EL (cell line): ENCODE data around the gene NOS2.

Experiments
- DNase-seq: peaks from one replicate; pipeline ENCODE4 v3.0.0-alpha.2; 2016

Gene NOS2

DNA sequence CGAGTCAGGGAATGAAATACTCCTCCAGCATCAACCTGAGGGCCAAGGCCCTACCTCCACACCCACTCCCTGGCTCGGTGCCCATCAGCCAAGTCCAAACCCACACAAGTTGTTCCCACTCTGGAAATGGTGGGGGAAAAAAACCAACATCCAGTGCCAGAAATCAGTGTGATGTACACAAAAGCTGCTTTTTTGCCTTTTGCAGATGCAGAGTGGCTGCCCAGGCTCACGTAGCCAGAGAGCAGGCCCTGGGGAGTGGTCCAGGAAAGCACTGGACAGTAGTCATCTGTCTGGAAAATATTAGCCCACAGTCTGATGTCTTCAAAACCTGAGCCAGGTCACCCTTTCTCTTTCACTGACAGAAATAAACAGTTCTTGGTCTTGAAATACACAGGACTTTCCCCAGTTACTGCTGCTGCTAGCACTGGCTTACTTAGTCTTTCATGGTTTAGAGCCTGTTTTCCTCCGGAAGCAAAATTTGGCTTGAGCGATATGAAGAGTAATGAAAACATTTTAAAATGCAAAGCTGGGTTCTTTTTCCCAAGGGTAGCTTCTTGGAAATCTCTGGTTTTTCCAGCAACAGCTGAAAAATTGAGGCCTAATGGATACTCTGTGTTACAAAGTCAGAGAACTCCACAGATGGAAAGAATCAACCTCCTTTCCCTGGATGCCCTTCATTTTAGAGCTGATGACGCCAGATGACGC lies 18.2 kb upstream of the NOS2 start:
- DNase-seq: no peak

DNA sequence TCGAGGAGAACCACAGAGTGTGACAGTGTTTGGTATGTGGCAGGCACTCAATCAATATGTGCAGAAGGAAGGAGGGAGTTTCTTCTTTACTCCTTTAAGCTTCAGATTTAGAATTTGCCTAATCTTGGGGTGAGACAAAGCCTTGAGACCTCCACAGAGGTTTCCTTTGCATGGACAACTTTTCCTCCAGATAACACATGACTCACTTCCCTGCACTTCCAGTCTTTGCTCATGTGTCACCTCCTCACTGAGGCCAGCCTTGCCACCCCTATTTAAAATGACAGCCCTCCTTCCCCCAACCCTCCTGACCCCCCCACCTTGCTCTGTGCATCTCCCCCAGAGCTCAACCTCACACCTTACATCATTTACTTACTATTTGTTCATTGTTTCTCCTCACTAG lies 17.4 kb upstream of the NOS2 start:
- DNase-seq: peak; percentile 33

DNA sequence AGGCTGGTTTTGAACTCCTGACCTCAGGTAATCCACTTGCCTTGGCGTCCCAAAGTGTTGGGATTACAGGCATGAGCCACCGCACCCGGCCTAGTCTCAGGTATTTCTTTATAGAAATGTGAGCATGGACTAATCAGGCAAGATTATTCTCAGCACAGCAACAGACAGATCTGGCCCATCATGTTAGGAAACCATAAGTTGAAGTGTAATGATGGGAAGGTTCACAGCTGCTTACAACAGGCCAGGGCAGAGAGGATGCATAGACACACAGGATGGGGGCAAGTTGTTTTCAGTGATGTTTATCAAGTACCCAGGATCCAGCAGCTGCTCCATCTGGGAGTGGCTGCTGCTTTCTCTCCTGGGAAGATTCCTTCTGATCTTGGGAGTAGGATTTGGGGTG lies 16.6 kb upstream of the NOS2 start:
- DNase-seq: no peak

DNA sequence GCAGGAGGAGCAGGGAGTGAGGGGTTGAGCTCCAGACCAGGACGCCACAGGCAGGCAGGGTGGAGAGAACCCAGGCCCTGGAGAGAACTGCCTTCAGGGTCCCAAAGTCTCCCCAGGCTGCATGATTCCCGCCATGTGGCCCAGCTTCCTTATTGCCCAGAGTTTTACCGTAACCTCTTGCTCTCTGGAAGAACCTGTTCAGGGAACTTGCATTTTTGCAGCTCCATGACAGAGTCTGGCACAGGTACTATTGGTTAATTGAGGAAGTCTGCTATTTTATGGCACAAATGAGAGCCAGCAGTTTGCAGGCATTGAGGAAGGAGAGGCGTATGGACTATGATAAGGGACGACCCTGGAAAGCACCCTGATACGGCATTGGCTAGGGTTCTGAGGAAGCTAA lies 11.6 kb upstream of the NOS2 start:
- DNase-seq: no peak

DNA sequence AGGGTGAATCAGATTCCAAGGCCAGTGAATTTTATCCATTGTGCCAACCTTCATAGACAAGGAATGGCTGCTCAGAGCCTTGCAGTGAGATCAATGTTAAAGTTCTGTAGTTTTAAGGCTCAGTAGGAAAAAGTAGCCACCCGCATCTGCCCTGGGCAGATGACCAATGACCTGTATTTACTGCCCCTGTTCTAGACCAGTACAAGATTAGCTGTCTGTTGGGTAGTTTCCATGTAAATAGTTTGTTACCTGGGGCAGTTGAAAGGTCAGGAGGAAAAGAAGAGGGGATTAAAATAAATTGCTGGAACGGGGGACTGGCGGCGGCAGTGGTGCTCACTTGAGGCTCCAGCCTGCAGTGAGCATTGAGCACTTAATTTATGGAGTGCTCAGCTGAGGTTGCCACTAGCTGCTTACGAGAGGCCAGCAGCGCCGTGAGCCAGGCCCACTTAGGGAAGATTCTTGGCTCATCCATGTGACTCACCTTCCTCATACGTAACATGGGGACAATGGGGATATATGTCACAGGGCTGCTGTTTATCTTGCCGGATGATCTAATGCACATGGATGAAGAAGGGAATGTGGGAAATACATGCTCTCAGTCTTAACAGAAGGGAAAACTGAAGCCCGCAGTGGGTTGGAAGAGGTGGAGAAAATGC lies 10.7 kb upstream of the NOS2 start:
- peak; percentile 48 for DNase-seq

DNA sequence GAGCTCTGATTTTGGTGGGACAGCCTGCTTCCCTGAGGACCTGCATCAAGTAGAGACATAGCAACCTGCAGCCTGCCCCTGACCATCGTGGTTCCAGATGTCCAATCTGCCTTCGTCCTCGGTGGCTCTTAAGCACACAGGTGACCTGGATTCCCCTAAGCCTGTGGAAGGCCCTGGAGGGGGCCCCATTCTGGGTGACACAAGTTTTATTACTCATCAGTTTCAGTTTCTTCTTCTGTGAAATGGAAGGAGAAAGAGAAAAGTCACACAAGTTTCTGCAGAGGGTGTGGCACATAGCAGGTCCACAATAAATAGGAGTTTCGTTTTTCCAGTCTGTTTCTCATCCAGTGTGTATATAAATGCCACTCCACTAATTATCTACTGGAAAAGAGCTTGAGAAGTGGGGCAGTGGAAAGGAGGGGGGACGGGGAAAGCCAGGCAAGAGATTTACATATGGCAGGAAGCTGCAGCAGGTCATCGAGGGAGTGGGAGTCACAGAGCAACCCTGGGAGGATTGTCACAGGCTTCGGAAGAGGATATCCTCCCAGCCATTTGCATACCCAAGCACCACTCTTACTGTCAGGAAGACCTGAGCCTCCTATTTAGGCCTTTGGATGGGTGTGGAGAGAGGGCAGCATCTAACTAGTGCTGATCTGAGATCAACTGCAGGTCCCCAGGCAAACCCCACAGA lies 10.0 kb upstream of the NOS2 start:
- no peak for DNase-seq

DNA sequence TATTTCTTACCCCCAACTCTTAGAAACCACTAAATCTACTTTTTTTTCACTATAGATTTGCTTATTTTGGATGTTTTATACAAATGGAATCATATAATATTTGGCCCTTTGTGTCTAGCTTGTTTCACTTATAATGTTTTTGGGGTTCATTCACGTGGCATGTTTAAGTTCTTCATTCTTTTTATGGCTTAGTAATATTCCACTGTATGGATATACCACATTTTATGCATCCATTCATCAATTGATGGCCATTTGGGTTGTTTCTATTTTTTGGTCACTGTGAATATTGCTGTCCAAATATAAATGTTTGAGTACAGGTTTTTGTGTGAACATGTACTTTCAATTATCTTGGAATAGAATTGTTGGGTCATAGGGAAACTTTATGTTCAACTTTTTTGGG lies 9.2 kb upstream of the NOS2 start:
- no peak for DNase-seq

DNA sequence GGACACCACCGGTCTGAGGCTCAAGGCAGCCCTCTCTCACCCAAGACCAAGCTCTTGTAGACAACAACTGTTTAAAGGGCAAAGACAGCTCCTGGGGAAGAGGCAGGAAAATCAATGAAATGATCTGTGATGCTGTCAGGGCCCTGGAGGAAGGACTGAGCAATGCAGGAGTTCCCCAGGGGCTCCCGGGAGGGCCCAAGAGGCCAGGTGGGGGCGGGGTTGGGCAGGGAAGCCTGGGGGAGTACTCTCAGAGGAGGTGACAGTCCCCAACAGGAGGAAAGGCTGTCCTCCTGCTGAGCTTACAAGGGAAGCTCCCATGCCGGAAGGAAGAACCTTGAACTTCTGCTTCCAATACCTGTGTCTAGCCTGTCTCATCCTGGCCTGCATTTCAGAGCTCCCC lies 8.3 kb upstream of the NOS2 start:
- no peak for DNase-seq

DNA sequence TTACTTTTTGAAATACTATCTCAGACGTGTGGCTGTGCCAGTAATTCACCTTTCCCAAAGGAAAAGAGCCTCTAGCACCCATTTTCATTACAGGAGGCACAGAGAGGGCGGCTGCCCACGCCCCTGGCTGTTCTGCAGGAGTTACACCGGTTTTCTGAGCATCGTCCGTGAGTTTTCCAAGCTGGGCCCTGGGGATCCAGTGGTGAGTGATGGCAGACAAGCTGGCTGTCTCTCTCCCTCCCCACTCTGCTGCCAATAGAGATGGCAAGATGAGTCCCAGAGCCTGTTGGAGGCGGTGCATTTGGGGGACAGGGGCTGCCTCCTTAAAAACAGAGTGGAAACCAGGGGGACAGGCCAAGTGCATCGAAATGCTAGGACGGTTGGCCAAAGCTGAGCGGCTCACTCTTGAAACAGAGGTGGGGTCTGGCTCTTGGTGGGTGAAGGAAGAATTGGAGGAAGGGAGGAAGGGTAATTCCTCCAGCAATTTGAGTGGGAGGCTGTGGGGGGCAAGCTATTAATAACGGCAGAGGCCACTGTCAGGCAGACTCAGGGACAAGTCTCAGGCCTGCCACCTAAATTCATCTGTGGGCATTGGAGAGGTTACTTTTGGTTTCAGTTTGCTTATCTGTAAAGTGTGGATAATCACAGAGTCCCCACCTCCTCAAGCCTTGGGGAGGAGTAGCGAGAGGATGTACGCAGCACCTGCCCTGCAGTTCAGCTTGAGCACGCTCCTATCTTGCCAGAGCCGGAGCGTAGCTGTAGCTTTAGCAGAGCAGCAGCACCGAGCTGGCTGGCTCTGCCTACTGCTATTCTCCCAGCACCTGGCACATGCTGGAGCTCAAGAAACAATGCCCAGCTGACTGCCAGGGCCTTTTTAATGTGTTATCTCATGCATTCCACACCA lies 7.5 kb upstream of the NOS2 start:
- peak; percentile 13 for DNase-seq

DNA sequence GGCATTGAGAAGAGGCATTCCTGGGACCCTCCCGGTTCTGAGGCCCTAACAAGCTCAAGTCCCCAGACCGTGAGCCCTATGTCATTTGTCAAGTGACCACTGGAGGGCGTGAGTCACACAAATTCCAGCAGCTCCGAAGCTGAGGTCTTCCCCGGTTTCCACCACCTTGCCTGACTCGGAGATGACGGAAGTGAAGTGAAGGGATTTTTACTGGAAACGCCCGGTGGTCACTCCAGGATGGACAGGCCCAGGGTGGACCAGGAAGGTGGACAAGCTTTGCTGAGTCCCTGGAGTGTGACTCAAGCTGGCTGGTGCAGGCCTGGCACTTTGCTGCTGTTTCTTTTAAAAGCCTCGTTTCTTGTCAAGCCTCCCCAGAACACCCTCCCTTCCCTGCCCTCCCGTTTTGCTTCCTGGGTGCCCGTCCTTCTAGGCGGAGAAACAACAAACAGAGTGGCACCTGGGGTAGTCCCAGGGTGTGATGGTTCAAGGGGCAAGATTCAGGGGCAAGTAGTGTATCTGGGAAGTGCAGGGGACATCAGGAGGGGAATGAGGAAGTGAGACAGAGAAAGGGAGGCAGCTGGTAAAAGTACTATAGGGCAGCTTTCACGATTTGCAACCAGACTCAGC lies 5.3 kb upstream of the NOS2 start:
- peak; percentile 89 for DNase-seq

DNA sequence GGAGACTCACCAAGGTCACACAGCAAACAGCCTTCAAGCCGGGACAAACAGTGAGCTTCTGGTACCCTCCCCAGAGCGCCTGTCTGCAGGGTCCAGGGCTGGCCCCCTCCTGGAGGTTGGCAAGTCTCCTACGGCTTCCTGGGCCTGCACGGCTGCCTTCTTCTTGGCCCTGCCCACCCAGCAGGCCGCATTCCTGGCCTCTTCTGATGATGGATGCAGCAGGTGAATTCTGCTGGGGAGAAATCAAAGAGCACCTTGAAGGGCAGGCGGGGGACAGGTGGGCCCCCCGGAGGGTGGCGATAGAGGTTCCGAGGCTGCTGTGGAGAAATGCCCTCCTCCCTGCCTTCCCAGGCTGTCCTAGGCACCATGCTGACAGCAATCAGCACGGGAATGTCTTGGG lies 3.8 kb upstream of the NOS2 start:
- no peak for DNase-seq

DNA sequence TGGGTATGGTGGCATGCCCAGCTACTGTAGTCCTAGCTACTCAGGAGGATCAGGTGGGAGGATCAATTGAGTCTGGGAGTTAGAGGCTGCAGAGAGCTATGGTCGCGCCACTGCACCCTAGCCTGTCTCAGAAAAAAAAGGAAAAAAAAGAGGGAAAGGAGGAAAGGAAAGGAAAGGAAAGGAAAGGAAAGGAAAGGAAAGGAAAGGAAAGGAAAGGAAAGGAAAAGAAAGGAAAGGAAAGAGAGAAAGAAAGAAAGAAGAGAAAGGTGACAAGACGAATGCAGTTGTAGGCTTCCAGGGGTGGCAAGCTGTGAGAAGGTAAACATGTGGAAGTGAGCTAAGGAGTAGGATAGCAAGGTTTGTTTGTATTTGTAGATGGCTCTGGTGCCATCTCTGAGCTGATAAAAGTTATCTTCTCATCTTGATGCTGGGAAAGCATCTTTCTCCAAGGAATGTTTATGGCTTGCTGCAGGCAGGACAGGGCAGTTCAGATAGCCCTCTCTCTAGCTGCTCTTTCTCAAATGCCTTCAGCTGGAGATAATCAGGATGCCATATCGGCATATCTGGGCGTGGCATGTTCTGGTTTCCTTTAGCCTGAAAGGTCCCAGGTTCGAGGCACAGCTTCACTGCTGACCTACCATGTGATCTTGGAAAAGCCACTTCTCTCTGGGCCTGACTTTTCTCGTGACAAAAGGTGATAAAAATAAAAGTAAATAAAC lies 2.8 kb upstream of the NOS2 start:
- DNase-seq: no peak

DNA sequence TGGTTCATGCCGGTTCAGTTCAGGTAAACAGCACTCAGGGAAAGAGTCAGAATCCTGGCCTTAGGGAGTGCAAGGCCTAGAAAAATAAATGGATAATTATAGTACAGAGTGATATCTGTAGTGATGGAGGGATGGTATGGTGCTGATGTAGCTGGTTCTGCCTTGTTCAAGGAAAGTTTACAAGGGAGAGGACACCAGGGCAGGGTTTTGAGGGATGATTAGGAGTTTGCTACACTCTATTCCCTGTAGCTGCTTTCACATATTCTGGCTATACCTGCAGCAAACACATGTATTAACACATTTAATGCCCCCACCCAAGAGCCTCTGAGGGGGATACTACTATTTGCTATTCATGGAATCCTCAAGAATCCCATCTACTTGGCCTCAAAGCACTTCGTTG lies 1.7 kb upstream of the NOS2 start:
- DNase-seq: no peak

DNA sequence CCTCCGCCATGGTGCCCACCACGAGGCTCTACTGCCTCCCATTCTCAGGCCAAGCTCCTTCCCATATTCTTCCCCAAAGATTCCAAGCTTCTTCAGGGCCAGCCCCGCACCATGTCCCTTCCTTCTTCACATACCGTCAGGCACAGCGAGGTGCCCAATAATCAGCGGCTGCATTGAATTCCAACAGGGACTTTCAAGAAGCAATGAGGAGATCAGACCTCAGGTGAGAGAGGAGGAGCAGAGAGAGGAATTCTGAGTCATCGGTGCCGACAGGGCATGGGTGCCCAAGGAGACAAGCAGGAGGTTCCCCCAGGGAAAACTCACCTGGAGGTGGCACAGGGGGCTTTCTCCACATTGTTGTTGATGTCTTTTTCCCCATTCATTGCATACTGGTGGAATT lies 2.0 kb downstream of the NOS2 start:
- no peak for DNase-seq

DNA sequence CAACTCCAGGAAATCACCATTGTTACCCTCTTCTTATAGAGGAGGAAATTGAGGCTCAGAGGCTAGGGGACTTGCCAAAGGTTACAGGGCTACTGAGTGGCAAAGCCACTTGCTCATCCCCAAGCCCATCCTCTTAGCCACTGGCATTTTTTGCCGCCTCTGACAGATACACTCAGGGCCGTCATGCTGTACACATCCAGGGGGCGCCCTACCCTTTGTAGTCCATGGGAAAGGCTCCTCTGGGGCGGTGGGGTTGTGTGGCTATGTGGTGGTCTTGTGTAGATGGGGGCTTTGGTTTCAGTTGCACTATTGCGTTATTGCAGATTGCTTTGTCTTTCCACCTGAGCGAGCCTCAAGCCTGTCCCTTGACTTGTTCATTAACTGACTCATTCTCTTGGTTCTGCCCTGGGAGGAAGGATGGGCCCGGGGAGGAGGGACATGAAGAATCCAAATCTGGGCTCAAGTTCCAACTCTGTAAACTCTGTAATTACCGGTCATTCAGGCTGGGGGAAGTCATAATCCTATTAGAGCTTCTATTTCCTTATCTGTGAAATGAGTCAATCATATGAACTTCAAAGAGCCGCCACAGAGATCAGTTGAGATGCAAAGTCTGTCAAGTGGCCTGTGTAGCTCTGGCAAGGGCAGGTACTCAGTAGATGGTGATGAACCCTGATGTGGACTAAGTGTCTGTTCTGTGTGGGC lies 2.8 kb downstream of the NOS2 start:
- DNase-seq: no peak

DNA sequence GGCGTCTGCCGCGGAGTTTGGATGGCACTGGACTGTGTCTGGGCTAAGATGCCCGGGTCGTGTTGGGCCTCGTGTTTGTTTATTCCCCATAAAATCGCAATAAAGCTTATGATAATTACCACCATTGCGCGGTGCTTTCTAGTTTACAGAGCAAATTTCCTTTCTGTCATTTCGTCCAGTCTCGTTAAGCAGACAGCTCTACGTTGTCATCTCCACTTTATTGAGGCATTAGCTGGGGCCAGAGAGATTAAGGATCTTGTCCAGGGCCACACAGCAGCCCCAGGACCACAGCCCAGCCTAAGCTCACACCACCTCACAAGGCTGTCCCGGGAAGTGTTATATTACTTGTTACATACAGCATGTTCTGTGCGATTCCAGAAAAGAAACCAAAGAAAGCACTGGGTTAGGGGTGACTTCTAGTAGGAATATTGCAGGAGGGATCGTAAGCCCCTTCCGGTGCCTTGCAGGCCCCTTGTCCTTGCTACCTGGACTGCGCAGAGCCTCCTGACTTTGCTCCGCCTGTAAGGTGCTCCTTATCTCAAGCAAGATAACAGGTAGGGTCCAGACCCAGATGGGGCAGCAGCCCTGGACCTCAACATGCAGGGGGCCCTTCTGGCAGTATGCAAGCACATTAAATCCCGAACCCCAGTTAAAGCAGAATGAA lies 6.3 kb downstream of the NOS2 start:
- DNase-seq: no peak

DNA sequence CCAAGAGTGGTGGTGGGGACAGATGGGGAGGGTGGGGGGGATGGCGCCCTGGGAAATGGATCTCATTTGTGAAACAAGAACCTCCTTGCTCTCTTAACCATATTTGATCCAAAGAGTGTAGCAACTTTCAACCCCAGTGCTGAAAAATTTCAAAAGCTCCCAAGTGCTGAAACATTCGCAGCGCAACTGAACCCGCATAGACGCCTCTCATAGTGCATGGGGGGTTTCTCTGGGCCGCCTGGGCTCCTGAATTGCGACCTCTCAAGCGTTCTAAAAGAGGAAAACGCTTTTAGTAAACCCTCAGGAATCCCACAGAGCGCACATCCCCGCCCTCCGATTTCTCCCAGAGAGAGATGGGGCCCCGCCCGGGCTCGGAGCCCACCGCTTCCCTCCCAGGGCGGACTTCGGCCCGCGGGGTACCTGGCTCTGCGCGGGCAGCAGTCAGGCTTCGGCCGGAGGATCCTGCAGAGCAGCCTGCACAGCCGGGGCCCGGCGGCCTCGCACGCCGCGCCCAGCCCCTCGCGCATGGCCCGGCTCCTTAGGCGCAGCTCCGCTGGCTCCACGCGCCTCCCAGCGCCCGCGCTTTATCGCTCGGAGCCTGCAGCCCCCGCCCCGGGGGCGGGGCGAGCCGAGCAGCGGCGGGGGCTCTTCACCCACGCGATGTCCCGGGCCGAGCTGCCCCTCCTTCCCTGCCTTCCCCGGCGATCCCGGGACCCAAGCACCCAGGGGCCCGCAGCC lies 7.0 kb downstream of the NOS2 start:
- DNase-seq: peak; percentile 23

DNA sequence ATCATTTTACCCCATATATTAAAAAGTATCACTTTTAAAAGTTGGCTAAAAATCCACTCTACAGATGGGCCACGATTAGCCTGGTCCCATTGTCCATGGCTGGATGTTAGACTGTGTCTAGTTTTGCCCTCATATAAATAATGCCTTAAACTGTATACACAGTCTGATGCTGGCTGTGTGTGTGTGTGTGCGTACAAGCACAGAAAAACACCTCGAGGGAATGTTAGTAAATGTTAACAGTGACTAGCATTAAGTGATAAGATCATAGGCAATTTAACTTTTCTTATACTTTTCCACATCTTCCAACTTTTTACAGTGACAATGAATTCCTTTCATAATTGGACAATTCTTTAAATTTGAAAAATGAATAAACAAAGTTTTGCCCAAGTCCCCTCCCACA lies 8.2 kb downstream of the NOS2 start:
- no peak for DNase-seq

DNA sequence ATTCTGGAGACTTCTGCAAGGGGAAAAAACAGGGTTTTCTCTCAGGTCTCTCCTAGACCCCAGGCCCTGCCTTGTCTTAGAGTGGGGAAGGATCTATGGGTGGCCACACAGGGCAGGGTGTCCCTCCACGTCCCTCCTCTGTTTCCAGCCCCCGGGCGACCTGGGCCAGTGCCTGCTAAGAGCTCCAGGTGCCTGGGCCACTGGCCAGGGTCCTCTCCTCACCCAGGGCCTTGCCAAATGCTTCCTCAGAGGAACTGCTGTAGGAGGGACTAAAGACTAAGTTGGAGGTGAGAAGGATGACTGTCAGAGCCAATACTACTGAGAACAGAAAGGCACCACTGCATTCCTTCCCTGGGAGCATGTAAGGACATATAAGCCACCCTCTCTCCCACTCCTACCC lies 11.4 kb downstream of the NOS2 start:
- DNase-seq: no peak
